WTC11 (cell line): ENCODE data around the gene PRSS27. TPM values are rescaled to one million over a fixed set of nuclear protein-coding genes. Genes with fewer than 3 reads are reported as not detected.

Experiments used
- ATAC-seq: fragments of 200-7000 bp; cut with Tn5 transposase; 2 replicates; pipeline ENCODE4 v1.10.0; 2021; ENCODE audit warnings: mild to moderate bottlenecking, moderate library complexity
- CTCF ChIA-PET: fragments of 300-600 bp; sonication (Branson Sonifier 250); formaldehyde crosslinking; loops from one replicate; lab custom pipeline; 2021; ENCODE audit warnings: antibody characterized with exemption; lab: Charles Lee
- POLR2A ChIA-PET: fragments of 350-600 bp; sonication (Branson Sonifier 250); formaldehyde crosslinking; loops from one replicate; lab custom pipeline; 2021; ENCODE audit warnings: antibody characterized with exemption; lab: Charles Lee
- DNase-seq: peaks from one replicate; pipeline ENCODE4 v3.0.0; 2021; ENCODE audit warnings: low spot score
- H3K27ac Mint-ChIP-seq: 2 replicates; pipeline ENCODE4 v1.8.0; 2021; ENCODE audit warnings: mixed read lengths
- H3K27me3 Mint-ChIP-seq: 2 replicates; pipeline ENCODE4 v1.8.0; 2021; ENCODE audit warnings: low read depth, mild to moderate bottlenecking, moderate library complexity, mixed read lengths
- H3K36me3 Mint-ChIP-seq: 2 replicates; pipeline ENCODE4 v1.8.0; 2021; ENCODE audit warnings: mixed read lengths
- H3K4me1 Mint-ChIP-seq: 2 replicates; pipeline ENCODE4 v1.8.0; 2022; ENCODE audit warnings: mixed read lengths
- H3K4me3 Mint-ChIP-seq: 2 replicates; pipeline ENCODE4 v1.8.0; 2021; ENCODE audit warnings: mild to moderate bottlenecking, moderate library complexity, mixed read lengths
- H3K9me3 Mint-ChIP-seq: 2 replicates; pipeline ENCODE4 v1.8.0; 2021; ENCODE audit warnings: mixed read lengths
- ATF1 ChIP-seq: sonication (generic); formaldehyde crosslinking; IDR thresholded peaks from 2 replicates; pipeline ENCODE4 v1.8.1; 2023; ENCODE audit warnings: mild to moderate bottlenecking, moderate library complexity, missing genetic modification reagents
- CBFB ChIP-seq: sonication (generic); formaldehyde crosslinking; IDR thresholded peaks from 2 replicates; pipeline ENCODE4 v1.8.1; 2022; ENCODE audit warnings: mild to moderate bottlenecking, low read depth, missing genetic modification reagents
- CREB1 ChIP-seq: sonication (generic); formaldehyde crosslinking; IDR thresholded peaks from 2 replicates; pipeline ENCODE4 v1.8.0; 2023; ENCODE audit warnings: mild to moderate bottlenecking, missing genetic modification reagents
- EMX1 ChIP-seq: fragments of 250-450 bp; sonication (Bioruptor Pico); IDR thresholded peaks from 2 replicates; pipeline ENCODE4 v1.8.0; 2021; ENCODE audit warnings: mild to moderate bottlenecking
- KAT7 ChIP-seq: sonication (generic); formaldehyde crosslinking; IDR thresholded peaks from 2 replicates; pipeline ENCODE4 v1.8.1; 2023; ENCODE audit warnings: missing genetic modification reagents, mild to moderate bottlenecking, borderline replicate concordance
- RELA ChIP-seq: sonication (generic); formaldehyde crosslinking; IDR thresholded peaks from 2 replicates; pipeline ENCODE4 v1.8.1; 2022; ENCODE audit warnings: missing genetic modification reagents, mild to moderate bottlenecking, borderline replicate concordance
- SMAD3 ChIP-seq: sonication (generic); formaldehyde crosslinking; IDR thresholded peaks from 2 replicates; pipeline ENCODE4 v1.8.0; 2022; ENCODE audit warnings: missing genetic modification reagents, mild to moderate bottlenecking, borderline replicate concordance
- SMAD4 ChIP-seq: sonication (generic); formaldehyde crosslinking; IDR thresholded peaks from 2 replicates; pipeline ENCODE4 v1.8.0; 2022; ENCODE audit warnings: mild to moderate bottlenecking, missing genetic modification reagents
- SOX15 ChIP-seq: fragments of 250-450 bp; sonication (Bioruptor Pico); IDR thresholded peaks from 2 replicates; pipeline ENCODE4 v1.9.0; 2021; ENCODE audit warnings: mild to moderate bottlenecking
- ZBTB21 ChIP-seq: sonication (generic); formaldehyde crosslinking; IDR thresholded peaks from 2 replicates; pipeline ENCODE4 v1.8.1; 2023; ENCODE audit warnings: mild to moderate bottlenecking, missing genetic modification reagents, borderline replicate concordance
- ZNF396 ChIP-seq: fragments of 250-450 bp; sonication (Bioruptor Pico); IDR thresholded peaks from 2 replicates; pipeline ENCODE4 v1.8.0; 2021; ENCODE audit warnings: mild to moderate bottlenecking, moderate library complexity, borderline replicate concordance
- ZNF423 ChIP-seq: fragments of 250-450 bp; sonication (Bioruptor Pico); IDR thresholded peaks from 2 replicates; pipeline ENCODE4 v2.1.2; 2022; ENCODE audit warnings: mild to moderate bottlenecking, moderate library complexity
- total RNA-seq: library from RNA; stranded (reverse); gene quantifications from 3 replicates; pipeline ENCODE4 v1.2.3, GENCODE V29; 2021
- TF ChIP-seq, protein P1 (sequence below): fragments of 200-600 bp; IDR thresholded peaks from 2 replicates; pipeline ENCODE4 v1.8.0; 2022; ENCODE audit warnings: antibody characterized with exemption
- TF ChIP-seq, protein P2 (sequence below): sonication (generic); formaldehyde crosslinking; IDR thresholded peaks from 2 replicates; pipeline ENCODE4 v1.8.1; 2022; ENCODE audit warnings: low read depth, missing genetic modification reagents, borderline replicate concordance
- TF ChIP-seq, protein P3 (sequence below): sonication (generic); formaldehyde crosslinking; IDR thresholded peaks from 2 replicates; pipeline ENCODE4 v1.8.1; 2023; ENCODE audit warnings: mild to moderate bottlenecking, missing genetic modification reagents
- TF ChIP-seq, protein P4 (sequence below): sonication (generic); formaldehyde crosslinking; IDR thresholded peaks from 2 replicates; pipeline ENCODE4 v1.8.0; 2023; ENCODE audit warnings: mild to moderate bottlenecking, missing genetic modification reagents

PRSS27 gene
- total RNA-seq, 1 experiment from 2014 or later = 5.1 TPM

DNA sequence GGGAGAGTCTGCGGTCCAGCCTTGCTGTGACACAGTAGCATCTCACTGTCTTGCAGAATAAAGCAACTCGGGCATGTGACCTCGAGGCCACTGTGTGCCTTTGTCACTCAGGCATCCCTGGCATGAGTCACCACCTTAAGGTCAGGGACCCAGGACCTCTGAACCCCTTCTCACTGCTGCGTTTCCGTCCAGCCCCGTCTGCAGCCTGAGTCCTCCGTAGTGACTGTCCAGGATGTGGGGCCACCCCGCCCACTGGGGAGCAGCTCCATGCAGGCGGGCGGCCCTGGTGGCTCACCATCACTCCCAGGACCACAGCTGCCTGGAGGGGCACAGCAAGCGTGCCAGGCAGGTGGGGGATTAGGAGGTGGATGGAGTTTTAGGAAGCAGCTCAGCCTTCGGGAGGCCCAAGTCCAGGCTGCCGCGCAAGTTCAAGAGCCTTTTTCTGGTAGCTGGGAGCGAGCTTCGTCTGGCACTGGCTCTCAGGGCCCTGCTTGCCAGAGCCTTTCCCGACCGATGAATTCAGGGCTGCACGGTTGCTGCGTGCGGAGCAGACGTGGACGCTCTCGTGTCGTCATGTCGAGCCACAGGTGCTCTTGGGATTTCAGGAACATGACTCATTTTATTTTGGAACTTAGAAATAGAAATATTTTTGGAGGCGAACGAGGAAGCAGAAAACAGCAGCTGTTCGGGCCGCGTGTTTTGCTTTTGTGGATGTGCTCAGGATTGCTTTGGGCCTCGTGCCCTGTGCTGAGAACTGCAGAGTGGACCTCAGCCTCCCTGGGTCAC, 20.9 kb downstream of the PRSS27 start:
- DNase-seq = no peak
- no peak overlapping the region for H3K27ac Mint-ChIP-seq
- H3K27me3 Mint-ChIP-seq = no peaks in the 10 kb centered on the region
- H3K4me1 Mint-ChIP-seq = no peaks in the 10 kb centered on the region
- POLR2A ChIA-PET = no interaction called here
- TF ChIP-seq ZNF396 = no peak
- TF ChIP-seq SMAD4 (CRISPR knock-in tag) = no peak
- no peak for TF ChIP-seq RELA (CRISPR knock-in tag)
- H3K9me3 Mint-ChIP-seq = no peaks in the 10 kb centered on the region
- no peaks in the 10 kb centered on the region; the same call in 1 of the 2 replicates for H3K36me3 Mint-ChIP-seq
- no peak for ATAC-seq
- CTCF ChIA-PET = no interaction called here
- H3K4me3 Mint-ChIP-seq = no peak overlapping the region

DNA sequence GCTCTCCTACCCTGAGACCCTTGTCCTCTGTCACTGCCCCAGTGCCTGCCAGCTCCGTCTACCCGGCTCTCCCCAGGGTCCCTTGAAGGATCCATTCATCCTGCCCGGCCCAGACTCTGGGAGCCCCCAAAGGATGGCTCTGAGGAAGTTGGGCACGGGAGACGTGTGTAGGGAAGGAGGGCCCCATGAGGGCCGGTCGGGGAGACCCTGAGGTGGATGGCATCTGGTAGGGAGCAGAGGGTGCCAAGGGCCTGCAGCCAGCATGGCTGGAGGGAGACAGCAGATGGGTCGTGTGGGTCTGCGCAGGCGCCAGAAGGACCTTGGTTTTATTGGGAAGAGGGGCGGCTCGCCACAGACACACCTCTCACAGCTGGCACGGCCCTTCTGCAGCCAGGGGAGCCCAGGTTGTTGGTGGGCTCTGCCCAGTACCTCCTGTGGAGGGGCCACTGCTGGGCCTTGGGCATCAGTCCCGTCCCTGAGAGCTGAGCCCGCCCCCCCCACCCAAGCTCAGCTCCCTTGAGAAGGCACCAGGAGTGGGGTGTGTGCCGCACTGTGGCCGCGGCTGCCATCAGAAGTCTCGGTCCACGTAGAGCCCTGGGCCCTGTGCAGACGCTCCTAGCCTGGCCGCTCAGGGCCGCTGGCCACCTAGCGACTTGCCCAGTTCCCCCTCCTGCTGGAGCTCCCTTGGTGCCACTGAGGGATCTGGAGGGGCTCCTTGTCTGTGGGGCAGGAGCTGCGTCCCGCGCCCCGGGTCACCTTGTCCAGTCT, 21.7 kb downstream of the PRSS27 start:
- Mint-ChIP-seq H3K9me3 (no peaks in the 10 kb centered on the region), H3K4me3 (no peak overlapping the region), H3K36me3 (no peaks in the 10 kb centered on the region; the same call in 1 of the 2 replicates), H3K27me3 (no peaks in the 10 kb centered on the region), H3K27ac (no peak overlapping the region), H3K4me1 (peaks cover 2% of the 10 kb centered on the region; the same call in 1 of the 2 replicates)
- DNase-seq (no peak), ATAC-seq (no peak)
- ChIA-PET POLR2A (no interaction called here), CTCF (no interaction called here)
- TF ChIP-seq ZBTB21 (no peak), ZNF423 (CRISPR knock-in tag) (no peak), CREB1 (no peak)
- TF ChIP-seq, protein P1, sequence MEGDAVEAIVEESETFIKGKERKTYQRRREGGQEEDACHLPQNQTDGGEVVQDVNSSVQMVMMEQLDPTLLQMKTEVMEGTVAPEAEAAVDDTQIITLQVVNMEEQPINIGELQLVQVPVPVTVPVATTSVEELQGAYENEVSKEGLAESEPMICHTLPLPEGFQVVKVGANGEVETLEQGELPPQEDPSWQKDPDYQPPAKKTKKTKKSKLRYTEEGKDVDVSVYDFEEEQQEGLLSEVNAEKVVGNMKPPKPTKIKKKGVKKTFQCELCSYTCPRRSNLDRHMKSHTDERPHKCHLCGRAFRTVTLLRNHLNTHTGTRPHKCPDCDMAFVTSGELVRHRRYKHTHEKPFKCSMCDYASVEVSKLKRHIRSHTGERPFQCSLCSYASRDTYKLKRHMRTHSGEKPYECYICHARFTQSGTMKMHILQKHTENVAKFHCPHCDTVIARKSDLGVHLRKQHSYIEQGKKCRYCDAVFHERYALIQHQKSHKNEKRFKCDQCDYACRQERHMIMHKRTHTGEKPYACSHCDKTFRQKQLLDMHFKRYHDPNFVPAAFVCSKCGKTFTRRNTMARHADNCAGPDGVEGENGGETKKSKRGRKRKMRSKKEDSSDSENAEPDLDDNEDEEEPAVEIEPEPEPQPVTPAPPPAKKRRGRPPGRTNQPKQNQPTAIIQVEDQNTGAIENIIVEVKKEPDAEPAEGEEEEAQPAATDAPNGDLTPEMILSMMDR = no peak
- TF ChIP-seq, protein P2, sequence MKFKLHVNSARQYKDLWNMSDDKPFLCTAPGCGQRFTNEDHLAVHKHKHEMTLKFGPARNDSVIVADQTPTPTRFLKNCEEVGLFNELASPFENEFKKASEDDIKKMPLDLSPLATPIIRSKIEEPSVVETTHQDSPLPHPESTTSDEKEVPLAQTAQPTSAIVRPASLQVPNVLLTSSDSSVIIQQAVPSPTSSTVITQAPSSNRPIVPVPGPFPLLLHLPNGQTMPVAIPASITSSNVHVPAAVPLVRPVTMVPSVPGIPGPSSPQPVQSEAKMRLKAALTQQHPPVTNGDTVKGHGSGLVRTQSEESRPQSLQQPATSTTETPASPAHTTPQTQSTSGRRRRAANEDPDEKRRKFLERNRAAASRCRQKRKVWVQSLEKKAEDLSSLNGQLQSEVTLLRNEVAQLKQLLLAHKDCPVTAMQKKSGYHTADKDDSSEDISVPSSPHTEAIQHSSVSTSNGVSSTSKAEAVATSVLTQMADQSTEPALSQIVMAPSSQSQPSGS (CRISPR knock-in tag) = no peak
- TF ChIP-seq, protein P3, sequence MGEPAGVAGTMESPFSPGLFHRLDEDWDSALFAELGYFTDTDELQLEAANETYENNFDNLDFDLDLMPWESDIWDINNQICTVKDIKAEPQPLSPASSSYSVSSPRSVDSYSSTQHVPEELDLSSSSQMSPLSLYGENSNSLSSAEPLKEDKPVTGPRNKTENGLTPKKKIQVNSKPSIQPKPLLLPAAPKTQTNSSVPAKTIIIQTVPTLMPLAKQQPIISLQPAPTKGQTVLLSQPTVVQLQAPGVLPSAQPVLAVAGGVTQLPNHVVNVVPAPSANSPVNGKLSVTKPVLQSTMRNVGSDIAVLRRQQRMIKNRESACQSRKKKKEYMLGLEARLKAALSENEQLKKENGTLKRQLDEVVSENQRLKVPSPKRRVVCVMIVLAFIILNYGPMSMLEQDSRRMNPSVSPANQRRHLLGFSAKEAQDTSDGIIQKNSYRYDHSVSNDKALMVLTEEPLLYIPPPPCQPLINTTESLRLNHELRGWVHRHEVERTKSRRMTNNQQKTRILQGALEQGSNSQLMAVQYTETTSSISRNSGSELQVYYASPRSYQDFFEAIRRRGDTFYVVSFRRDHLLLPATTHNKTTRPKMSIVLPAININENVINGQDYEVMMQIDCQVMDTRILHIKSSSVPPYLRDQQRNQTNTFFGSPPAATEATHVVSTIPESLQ (CRISPR knock-in tag) = no peak

DNA sequence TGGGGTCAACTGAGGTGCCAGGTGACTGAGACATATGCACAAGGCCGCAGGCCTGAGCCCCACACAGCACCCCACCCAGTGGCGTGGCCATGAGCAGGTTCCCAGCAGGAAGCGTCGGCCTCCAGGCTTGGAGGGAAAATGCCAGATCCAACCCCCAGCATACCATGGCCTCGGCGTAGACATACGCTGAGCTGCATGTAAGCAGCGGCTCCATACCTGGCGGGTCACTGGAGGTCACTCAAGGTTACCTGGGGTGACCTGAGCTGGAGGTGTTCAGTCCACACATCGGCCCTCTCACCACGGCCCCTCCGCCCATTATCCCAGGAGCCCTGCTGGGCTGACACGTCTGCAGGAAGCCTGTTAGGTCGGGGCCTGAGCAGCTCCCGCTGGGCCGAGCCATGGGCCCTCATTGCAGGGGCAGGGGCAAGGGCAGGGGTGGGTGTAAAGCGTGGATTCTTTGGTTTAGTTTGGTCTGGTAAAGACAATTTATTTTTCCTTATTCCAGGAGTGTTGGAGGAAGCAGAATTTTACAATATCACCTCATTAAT, 22.5 kb downstream of the PRSS27 start:
- H3K36me3 Mint-ChIP-seq = no peaks in the 10 kb centered on the region; the same call in 1 of the 2 replicates
- H3K27ac Mint-ChIP-seq = no peak overlapping the region
- CTCF ChIA-PET = no interaction called here
- no peak for DNase-seq
- peaks cover 5% of the 10 kb centered on the region; the same call in 1 of the 2 replicates for H3K4me1 Mint-ChIP-seq
- ATAC-seq = no peak
- no peak overlapping the region for H3K4me3 Mint-ChIP-seq
- POLR2A ChIA-PET = no interaction called here
- no peaks in the 10 kb centered on the region for H3K9me3 Mint-ChIP-seq
- no peaks in the 10 kb centered on the region for H3K27me3 Mint-ChIP-seq
- no peak for TF ChIP-seq SOX15 (CRISPR knock-in tag)
- no peak for TF ChIP-seq SMAD3
- no peak for TF ChIP-seq ATF1
- TF ChIP-seq, protein P1 = no peak
- TF ChIP-seq EMX1 (CRISPR knock-in tag) = no peak
- no peak for TF ChIP-seq KAT7 (CRISPR knock-in tag)
- TF ChIP-seq, protein P4, sequence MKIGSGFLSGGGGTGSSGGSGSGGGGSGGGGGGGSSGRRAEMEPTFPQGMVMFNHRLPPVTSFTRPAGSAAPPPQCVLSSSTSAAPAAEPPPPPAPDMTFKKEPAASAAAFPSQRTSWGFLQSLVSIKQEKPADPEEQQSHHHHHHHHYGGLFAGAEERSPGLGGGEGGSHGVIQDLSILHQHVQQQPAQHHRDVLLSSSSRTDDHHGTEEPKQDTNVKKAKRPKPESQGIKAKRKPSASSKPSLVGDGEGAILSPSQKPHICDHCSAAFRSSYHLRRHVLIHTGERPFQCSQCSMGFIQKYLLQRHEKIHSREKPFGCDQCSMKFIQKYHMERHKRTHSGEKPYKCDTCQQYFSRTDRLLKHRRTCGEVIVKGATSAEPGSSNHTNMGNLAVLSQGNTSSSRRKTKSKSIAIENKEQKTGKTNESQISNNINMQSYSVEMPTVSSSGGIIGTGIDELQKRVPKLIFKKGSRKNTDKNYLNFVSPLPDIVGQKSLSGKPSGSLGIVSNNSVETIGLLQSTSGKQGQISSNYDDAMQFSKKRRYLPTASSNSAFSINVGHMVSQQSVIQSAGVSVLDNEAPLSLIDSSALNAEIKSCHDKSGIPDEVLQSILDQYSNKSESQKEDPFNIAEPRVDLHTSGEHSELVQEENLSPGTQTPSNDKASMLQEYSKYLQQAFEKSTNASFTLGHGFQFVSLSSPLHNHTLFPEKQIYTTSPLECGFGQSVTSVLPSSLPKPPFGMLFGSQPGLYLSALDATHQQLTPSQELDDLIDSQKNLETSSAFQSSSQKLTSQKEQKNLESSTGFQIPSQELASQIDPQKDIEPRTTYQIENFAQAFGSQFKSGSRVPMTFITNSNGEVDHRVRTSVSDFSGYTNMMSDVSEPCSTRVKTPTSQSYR (CRISPR knock-in tag) = no peak
- no peak for TF ChIP-seq CBFB (CRISPR knock-in tag)
